Measurements from ENCODE around the gene CADPS.
"Not testable (repeated sequence)": the region's sequence is repeated elsewhere in the genome, so short reads cannot be mapped to it uniquely, and the experiment has no call there.

The CADPS gene

DNA sequence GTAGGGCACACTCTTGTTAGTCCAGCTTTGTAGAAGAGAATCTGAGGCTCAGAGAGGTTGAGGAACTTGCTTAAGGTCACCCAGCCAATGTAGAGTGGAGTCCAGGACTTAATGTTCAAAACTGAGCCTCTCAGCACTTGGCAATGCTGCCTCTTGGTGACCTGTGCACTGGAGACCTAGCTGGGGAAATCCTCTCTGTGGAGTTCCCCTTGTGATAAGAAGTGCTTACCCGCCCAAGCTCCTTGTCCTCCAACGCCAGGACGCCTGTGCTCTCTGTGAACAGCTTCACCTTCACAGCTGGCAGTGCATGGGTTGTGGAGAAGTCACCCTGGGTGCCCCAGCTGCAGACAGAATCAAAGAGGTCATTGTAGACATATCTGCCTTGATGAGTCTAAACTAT, 282.8 kb downstream of the CADPS start:
- no peak for DNase-seq (ENCODE audit: low spot score)

DNA sequence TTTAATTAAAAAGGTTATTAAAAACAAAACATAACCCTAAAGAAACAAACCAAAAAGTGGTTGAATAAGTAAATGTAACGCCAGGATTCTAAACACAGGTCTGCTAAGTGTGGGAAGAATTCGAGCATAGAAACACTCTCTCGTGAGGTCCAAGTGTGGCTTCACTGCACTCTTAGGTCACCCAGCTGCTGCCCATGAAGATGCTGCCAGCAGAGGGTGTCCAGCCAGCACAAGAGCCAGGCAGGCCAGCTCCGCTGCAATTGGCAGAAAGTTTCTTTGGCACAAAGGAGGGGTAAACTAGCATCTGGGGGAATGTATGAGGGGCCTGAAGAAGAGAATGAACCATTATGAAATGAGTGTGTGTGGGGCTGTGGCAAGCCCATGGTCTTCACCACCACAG, 286.1 kb downstream of the CADPS start:
- DNase-seq (ENCODE audit: low spot score): no peak

DNA sequence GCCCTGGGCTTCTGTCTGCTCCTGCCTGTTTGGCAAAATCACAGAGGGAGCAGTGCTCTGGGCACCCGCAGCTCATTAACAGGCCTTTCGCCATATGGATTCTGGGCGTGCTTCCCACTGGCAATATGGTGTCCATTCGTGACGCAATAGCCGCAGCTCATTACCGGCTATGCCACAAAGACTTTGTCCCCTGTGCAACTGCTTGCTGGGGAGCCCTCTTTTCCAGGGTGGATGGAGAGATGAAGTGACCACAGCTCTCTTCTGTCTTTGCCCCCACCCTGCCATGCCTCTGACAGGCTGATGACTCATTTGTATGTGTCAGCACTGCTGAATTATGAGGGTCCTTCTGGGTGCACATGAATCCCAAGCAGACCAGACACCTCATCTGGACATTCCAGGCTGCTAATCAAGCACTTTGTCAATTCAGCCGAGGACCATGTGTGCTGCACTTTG, 287.6 kb downstream of the CADPS start:
- no peak for DNase-seq (ENCODE audit: low spot score)

DNA sequence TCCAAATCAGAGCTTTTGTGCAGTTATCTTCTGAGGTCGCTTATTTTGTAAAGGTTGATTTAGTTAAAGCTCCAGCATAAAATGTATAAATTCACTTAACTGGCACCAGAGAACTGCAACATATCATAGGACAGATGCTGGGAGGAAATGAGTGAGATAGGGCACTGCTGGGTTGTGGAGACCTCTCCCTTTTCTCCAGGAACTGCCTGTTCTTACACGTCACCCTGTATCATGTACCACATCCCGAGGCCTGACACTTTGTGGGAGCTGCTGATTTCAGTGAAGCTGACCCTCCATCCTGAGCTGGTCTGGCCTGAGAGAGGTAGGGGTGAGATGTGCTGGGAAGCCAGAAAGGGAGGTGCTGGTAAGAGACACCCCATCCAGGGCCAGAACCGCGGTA, 288.0 kb downstream of the CADPS start:
- DNase-seq (ENCODE audit: low spot score): no peak

DNA sequence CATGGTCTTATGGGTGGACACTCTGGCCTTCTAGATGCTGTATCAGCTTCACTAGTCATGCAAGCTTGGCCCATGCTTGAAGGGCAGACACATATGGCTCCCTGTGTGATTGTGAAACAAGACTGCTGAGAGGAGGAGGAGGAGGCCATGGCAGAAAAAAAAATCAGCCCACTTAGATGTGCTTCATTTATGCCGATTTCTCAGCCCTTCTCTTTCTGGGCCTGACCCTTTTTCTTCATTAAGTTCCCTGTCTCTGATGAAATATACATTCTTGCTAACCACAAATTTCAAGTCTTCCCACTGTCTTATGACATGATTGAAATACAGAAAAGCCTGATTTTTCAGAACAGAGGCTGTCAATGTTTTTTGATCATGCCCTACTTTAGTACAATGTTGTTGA, 288.9 kb downstream of the CADPS start:
- DNase-seq (ENCODE audit: low spot score): no peak

DNA sequence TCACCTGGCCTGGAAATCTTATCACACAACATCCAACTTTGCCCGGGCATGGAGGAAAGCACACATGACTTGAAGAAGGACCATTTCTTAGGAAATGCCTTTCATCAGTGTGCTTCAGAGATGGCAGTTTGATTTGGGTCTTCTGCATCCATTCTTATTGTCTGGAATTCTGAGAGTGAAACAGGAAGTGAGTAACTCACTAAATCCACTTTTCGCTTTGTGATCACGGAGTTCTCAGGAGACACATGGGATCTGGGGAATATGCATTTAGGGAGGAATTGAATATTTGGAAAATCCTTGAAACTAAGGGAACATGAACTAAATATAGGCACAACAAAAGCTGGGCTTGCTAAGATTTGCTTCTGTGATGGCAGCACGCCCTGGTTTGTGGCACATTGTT, 289.4 kb downstream of the CADPS start:
- no peak for DNase-seq (ENCODE audit: low spot score)

DNA sequence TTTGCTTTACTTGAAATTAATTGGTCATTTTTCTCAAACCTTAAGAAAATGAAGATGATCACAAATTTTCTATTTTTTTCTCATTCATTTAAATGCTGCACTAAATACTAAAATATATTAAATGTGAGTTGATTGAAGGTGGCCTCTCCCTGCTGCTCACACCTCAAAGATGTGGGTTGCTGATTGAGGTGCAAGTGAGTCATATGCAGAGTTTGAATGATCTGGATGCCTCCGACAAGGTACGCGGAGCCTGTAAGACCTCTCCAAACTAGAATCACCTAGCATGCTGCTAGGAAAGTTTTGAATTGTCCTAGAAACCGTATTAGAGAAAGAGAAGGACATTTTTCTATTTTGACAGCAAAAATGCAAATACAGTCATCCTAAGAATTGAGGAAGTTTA, 290.6 kb downstream of the CADPS start:
- no peak for DNase-seq (ENCODE audit: low spot score)

DNA sequence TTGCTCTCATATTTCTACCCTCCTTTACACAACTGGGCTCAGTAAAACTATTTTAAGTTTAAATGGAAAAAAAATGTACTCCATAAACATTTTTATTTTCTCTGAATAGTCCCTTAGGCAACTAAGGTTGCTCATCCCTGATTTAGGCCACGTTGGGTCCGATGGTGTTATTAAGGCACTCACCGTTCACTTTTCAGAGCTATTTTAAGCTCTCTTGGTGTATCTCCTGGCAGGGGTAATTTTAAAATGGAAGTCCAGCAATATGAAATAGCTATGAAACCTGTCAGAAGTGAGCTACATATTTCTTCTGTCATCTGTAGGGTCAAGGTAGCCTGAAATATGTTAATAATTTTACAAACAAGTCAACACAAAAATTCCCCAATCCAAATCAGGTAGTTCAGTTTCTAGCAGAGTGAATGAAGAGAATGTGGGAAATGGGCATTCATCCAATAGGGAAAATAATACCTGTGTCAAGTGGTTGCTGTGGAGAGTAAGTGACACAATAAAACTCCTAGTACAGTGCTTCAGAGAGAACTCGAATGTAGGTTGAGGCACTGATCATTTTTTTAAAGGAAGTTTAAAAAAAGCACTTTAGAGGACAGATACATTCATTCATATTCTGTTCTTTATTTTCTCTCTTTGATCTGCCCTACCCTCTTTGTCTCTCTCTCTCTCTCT, 292.6 kb downstream of the CADPS start:
- DNase-seq (ENCODE audit: low spot score): no peak

DNA sequence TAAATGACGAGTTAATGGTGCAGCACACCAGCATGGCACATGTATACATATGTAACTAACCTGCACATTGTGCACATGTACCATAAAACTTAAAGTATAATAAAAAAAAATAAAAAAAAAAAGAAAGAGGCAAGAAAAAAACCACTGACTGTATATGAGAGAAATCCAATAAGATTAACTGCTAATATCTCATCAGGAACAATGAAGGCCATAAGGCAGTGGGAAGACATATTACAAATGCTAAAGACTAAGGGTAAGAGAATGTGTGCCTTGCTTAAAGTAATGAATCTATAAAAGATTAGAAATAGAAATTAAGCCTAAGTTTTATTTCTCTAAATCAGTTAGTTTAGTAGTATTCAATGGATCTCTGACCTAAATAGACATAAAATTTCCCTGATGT, 294.7 kb downstream of the CADPS start:
- DNase-seq (ENCODE audit: low spot score): not testable (repeated sequence)

DNA sequence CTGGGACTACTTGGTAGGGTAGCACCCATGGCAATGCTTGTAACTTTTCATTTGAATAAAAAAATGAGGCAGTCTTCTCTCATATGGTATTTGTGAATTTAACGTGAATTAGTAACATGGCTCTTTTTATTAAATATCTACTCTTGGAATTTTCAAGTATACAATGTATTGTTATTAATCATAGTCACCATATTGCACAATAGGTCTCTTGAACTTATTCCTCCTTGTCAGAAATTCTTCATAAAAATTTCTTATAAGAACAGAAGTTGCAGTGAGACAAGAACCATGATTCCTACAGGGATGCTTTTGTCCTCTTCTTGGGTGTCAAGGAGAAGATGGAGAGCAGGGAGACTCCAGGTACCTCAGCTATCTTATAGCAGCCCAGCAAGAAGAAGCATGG, 298.1 kb downstream of the CADPS start:
- DNase-seq (ENCODE audit: low spot score): no peak

DNA sequence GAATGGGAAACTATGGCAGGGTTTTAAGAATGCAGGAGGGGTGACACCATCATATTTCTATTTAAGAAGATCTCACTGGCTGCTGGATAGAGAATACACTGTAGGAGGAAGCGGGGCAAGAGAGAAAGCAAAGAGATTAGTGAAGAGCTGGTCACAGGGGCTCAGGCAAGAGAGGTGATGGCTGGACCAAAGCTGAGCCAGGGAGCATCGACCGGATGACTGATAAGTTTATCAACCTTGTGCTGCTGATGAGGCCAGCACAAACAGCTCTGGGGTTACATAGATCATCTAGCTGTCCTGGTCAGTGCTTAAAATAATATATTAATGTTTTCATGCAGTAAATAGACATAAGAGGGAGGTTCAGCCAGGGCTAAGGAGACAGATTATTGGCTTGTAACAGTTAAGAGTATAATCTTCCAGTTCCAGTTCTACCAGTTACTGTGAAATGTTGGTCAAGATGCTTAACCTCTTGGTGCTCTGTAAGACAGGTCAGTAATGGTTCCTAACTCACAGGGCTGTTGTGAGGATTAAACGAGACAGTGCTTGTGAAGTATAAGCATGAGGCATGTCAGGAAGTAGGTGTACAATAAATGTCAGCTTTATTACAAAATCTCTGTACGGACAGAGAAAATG, 300.8 kb downstream of the CADPS start:
- DNase-seq (ENCODE audit: low spot score): no peak

DNA sequence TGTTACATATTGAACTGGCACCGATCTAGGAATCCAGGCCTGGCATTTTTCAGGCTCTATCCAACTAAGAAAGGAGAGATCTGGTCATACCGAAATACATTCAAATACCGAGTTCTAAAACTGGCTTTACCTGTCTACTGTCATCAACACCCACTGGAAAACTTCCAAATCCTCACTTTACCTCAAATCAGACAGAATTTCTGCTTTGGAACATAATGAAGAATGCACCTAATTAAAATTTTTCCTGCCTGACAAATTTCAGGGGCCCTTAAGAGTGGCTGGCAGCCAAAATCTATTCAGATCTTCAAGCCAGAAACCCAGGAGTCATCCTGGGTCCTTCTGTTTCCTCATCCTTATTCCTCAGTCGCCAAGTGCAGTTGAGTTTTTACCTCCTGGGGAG, 303.3 kb downstream of the CADPS start:
- DNase-seq (ENCODE audit: low spot score): no peak

DNA sequence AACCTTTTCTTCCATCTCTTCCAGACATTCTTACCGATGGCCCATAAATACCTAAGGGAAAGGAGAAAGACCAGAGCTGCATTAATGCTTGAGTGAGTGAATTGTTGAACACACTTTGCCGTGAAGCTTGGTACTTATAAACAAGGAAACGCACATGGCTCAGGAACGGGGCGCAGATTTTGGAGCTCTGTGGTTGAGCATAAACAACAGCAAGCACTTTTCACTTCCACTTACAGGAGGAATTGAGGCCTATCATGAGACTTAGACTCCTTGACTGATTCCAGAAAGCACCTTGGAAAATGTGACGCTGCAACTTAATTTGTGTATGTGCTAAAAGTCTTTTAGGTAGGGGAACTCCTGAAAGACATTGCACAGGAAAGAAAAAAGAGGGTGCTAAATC, 304.3 kb downstream of the CADPS start:
- no peak for DNase-seq (ENCODE audit: low spot score)

DNA sequence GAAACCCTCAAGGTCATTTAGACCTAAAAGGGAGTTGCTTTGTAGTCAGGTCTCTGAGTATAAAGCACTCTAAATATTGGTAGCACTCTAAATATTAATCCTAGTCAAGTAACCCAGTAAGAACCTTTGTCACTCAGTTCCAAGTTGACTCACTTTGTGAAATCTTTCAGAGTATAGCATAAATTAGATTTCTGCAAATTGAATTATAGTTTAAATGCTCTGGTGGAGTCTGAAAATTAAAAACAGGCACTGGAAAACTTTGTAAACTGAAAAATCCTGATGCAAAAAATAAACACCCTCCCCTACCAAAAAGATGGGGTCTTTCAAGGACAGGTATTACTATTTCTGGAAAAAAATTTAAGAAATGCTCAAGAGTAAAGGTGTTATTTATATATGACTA, 305.6 kb downstream of the CADPS start:
- no peak for DNase-seq (ENCODE audit: low spot score)

DNA sequence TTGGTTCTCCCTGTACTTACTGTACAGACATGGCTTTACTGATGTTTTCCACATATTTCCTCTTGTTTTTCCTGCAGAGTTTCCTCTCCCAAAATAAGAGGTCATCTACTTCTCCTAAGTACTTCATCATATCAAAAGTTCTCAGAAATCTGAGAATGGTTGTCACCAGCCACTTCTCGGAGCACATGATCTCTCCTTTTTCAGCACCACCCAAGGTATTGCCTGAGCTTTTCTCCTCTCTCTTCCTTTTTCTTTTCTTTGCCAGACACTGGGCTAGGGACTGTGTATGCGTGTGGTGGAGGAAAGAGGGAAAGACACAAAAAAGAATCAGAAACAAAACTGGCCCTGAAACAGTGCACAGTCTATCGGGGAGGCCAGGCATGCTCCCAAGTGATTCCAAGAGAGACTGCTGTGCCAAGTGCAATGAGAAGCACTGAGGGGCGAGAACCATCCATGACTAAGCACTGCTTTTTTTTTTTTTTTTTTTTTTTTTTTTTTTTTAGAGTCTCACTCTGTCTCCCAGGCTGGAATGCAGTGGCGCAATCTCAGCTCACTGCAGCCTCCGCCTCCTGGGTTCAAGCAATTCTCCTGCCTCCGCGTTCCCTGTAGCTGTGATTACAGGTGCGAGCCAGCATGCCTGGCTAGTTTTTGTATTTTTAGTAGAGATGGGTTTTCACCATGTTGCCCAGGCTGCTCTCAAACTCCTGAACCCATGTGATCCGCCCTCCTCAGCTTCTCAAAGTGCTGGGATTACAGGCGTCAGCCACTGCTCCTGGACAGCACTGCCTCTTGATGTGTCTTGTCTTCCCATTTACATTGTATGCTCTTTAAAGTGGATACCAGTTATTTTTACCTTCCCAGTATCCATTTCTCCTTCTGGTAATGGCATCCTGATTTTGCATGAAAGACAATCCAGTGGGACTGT, 307.9 kb downstream of the CADPS start:
- DNase-seq (ENCODE audit: low spot score): no peak

DNA sequence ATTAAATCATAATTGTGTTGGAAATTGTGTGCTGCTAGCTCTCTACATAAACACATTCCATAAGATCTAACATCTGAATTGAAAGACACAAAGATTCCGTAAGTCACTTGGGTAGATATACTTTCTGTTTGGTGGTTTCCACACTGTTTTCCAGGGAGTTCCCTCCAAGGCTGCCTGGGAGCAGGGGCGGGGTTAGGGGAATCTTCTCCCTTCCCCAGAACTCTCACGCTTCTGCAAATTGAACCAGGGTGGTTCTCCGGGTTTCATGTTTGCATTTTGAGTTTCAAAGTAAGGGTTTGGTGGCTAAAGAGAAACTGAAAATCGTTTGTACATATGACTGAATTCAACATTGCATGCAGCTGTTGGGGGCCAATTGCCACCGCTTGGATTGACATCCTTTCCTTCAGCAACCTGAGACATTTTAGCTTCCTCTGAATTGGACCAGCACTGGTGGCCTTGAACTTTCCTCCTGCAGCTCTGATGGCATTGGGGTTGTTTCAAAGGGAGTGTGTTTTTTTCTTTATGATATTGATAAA, 309.1 kb downstream of the CADPS start:
- DNase-seq (ENCODE audit: low spot score): no peak

DNA sequence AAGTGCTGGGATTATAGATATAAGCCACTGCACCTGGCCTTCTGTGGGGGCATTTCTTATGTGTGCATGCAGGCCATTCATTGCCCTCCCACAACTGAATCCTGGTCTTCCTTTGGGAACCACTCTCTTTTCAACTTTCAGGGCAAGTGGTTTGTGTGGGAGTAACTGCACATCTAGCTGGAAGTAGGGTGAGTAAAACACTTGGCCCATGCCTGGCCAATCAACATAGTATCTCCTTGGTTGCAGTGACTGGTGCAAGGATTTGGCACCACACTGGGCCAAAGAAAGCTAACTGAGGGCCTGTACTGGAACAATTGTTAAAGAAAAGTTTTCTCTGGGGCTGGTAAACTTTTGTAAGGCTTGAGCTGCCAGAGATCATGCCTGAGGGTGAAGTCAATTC, 312.6 kb downstream of the CADPS start:
- DNase-seq (ENCODE audit: low spot score): no peak

DNA sequence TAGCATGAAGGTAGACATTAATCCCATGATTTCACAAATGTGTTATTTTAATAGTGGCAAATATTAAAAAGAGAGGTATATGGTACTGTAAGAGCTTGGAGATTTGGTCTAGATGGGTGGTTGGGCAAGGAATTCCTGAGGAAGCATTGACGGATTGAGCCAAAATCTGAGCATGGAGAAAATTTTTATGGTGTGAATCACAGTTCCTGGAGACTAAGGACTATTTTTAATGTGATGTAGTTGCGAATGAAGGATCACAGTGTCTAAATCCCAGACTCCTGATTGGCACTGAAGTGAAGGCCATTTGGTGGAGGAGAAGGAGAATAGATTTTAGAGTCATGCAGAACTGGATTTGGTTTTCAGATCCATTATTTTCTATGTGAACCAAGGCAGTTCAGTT, 313.2 kb downstream of the CADPS start:
- DNase-seq (ENCODE audit: low spot score): no peak

DNA sequence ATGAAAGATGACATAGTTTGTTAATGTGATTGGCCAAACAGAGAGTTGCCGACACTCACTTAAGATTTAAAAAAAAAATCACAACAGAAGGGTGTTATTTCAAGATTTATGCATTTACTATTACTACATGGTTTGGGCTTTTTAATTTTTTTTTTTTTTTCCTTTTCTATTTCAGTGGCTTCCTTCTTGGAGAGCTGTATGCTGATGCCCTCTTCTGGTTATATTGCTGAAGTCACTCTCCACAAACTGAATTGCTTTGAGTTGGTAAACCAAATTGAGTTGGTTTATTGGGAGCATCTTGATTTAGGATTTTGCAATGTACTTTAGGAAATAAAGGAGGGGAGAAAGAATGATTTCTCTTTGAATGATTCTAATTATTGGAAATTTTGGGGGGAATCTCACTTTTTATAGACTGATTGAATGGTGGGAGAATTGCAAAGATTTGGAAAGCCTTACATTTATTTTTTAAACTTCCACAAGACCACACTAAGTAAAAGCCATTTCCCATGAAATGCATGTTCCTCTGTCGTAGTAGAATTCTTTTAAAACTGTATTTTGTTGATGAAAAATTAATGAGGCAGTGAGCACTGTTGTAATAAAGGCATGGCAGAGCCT, 315.3 kb downstream of the CADPS start:
- DNase-seq (ENCODE audit: low spot score): no peak

DNA sequence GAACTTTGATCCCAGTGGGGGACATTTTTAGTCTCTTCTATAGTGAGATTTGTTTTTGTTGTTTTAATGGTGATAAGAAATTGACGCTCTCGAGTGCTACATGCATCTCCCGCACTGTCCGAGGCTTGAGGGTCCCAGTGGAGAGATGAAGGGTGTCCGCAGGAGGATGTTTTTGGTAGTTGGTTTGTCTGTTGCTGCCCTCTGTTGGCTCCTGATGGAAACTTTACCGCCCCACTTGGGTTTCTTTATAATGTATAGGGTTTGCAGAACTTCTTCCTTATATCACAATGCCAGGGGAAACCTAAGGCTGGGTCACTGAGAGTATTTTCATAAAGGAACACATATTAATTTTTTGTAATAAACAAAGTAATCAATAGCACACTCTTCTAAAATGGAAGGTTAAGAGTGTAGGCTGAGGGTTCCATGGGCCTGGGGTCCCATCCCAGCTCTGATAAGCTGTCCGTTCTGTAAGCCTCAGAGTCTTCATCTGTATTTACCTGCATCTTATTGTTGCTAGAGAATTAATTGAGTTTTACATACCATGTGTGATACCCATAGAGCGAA, 316.6 kb downstream of the CADPS start:
- no peak for DNase-seq (ENCODE audit: low spot score)

DNA sequence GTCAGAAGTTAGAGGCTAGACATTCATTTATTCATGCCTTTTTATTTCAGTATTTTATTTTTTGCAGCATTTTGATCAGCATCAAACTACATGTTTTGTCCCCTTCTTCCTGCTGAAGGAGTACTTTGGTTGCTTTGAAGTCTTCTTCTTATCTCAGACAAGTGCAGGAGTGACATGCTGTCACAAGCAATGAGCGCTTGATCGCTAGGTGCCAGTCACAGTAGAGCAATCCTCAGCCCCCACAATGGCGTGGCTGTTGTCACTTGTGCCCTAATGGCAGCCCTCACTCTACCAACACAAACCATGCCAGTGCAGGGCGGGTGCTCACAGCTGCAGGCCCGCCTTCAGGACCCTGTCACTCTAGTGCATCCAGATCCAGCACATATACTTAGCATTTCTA, 317.2 kb downstream of the CADPS start:
- DNase-seq (ENCODE audit: low spot score): no peak

DNA sequence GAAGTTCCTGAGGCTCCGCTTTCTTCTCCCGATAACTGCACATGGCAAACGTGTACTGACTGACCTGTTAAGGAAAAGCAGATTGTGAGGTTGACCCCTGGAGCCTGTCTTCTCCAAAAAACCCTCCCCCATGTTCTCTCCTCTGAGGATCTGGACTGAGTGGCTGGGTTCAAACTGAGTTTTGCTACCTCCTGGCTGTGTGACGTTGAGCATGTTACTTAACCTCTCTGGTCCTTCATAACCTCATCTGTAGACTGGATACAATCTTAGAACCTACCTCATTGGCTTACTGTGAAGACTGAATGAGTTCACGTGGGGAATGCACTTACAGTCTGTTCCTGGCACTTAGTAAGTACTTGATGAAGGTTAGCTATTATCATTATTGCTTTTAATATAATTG, 317.8 kb downstream of the CADPS start:
- no peak for DNase-seq (ENCODE audit: low spot score)
